SK-N-SH (cell line): ENCODE results near the gene RND2. TPM values are rescaled to one million over a fixed set of nuclear protein-coding genes. Genes with fewer than 3 reads are reported as not detected.

ENCODE experiments used
- CTCF ChIA-PET: fragments of 300-600, 350-600 bp; formaldehyde crosslinking; extraction: SDS; loops from one replicate; lab custom pipeline; 2021; lab: Yijun Ruan, JAX
- POLR2A ChIA-PET: fragments of 350-600 bp; sonication (Branson Sonifier 250); formaldehyde crosslinking; extraction: SDS; loops from one replicate; lab custom pipeline; 2020; ENCODE audit warnings: antibody characterized with exemption, inconsistent platforms; lab: Yijun Ruan, JAX
- DNase-seq: peaks from one replicate; pipeline ENCODE4 v3.0.0; 2012
- H2AFZ ChIP-seq: fragments of 200-600 bp; sonication (generic); 2 replicates; pipeline ENCODE4 v1.8.1; 2016; ENCODE audit warnings: antibody characterized with exemption, mild to moderate bottlenecking, low read depth
- H3F3A ChIP-seq: fragments of 200-600 bp; sonication (generic); replicated peaks from 2 replicates; pipeline ENCODE3; 2016; ENCODE audit warnings: antibody characterized with exemption, mild to moderate bottlenecking; ENCODE audit not compliant: insufficient read depth
- H3K27ac ChIP-seq, 2 experiments: fragments of 200-500 bp in 1 of 2; fragments of 200-600 bp in 1 of 2; sonication (Bioruptor generic) in 1 of 2; sonication (generic), shearing (Covaris generic) in 1 of 2; 2 replicates each; pipeline versions ENCODE4 v1.5.1 to v1.6.1; 2014 to 2016; ENCODE audit warnings: low read depth in 2 of 2, inconsistent platforms in 1 of 2, low read length in 1 of 2, mild to moderate bottlenecking in 1 of 2, mixed read lengths in 1 of 2
- H3K27me3 ChIP-seq: fragments of 200-600 bp; sonication (generic), shearing (Covaris generic); 2 replicates; pipeline ENCODE4 v1.6.1; 2016; ENCODE audit warnings: mixed run types; ENCODE audit not compliant: insufficient read depth
- H3K36me3 ChIP-seq, 2 experiments: fragments of 200-500 bp in 1 of 2; fragments of 200-600 bp in 1 of 2; sonication (Bioruptor generic) in 1 of 2; sonication (generic) in 1 of 2; replicated peaks in 1 of 2; 2 replicates each; pipeline versions ENCODE3 to v1.5.1; 2014 to 2016; ENCODE audit warnings: low read length in 1 of 2, mild to moderate bottlenecking in 1 of 2; ENCODE audit not compliant: insufficient read depth in 2 of 2, control insufficient read depth in 1 of 2
- H3K4me1 ChIP-seq, 2 experiments: fragments of 200-500 bp in 1 of 2; fragments of 200-600 bp in 1 of 2; sonication (Bioruptor generic) in 1 of 2; sonication (generic), shearing (Covaris generic) in 1 of 2; 2 replicates each; pipeline versions ENCODE4 v1.5.1 to v1.6.1; 2014 to 2016; ENCODE audit warnings: low read depth in 1 of 2, low read length in 1 of 2, mixed run types in 1 of 2; ENCODE audit not compliant: insufficient read depth in 2 of 2, control insufficient read depth in 1 of 2
- H3K4me2 ChIP-seq: fragments of 200-600 bp; sonication (generic), shearing (Covaris generic); 2 replicates; pipeline ENCODE4 v1.6.1; 2017; ENCODE audit warnings: mixed run types
- H3K4me3 ChIP-seq, 2 experiments: fragments of 200-500 bp in 1 of 2; fragments of 200-600 bp in 1 of 2; sonication (Bioruptor generic) in 1 of 2; sonication (generic), shearing (Covaris generic) in 1 of 2; 2 replicates each; pipeline versions ENCODE4 v1.5.1 to v1.8.1; 2014 to 2016; ENCODE audit warnings: low read depth in 2 of 2, inconsistent platforms in 1 of 2, low read length in 1 of 2, mild to moderate bottlenecking in 1 of 2, mixed read lengths in 1 of 2, moderate library complexity in 1 of 2
- H3K79me2 ChIP-seq: fragments of 200-600 bp; sonication (generic); 2 replicates; pipeline ENCODE4 v1.8.1; 2017; ENCODE audit warnings: mild to moderate bottlenecking; ENCODE audit not compliant: insufficient read depth
- H3K9ac ChIP-seq: fragments of 200-600 bp; sonication (generic); 2 replicates; pipeline ENCODE4 v1.6.1; 2017; ENCODE audit warnings: mixed run types
- H3K9me2 ChIP-seq: fragments of 200-600 bp; sonication (generic); 2 replicates; pipeline ENCODE4 v1.6.1; 2017; ENCODE audit warnings: mixed run types
- H3K9me3 ChIP-seq: fragments of 200-600 bp; sonication (generic); 2 replicates; pipeline ENCODE4 v1.6.1; 2017; ENCODE audit warnings: mixed run types, mild to moderate bottlenecking, moderate library complexity
- H4K20me1 ChIP-seq: fragments of 200-600 bp; sonication (generic); 2 replicates; pipeline ENCODE4 v1.6.1; 2017; ENCODE audit warnings: mild to moderate bottlenecking, mixed run types; ENCODE audit not compliant: insufficient read depth
- FOSL2 ChIP-seq: IDR thresholded peaks from 2 replicates; pipeline ENCODE4 v1.4.0; 2012; ENCODE audit warnings: low read depth, mild to moderate bottlenecking, moderate library complexity, borderline replicate concordance
- FOXJ3 ChIP-seq: sonication (generic); formaldehyde crosslinking; IDR thresholded peaks from 2 replicates; pipeline ENCODE4 v1.5.1; 2020; ENCODE audit warnings: mild to moderate bottlenecking, missing genetic modification reagents
- FOXM1 ChIP-seq: IDR thresholded peaks from 2 replicates; pipeline ENCODE4 v1.4.0; 2012; ENCODE audit warnings: low read depth, mild to moderate bottlenecking
- GATA2 ChIP-seq: sonication (generic); formaldehyde crosslinking; IDR thresholded peaks from 2 replicates; pipeline ENCODE4 v1.5.0; 2020; ENCODE audit warnings: mild to moderate bottlenecking, missing genetic modification reagents
- IRF3 ChIP-seq: fragments of 150-350 bp; IDR thresholded peaks from 2 replicates; pipeline ENCODE4 v1.6.1; 2016; ENCODE audit warnings: mild to moderate bottlenecking, low read depth, low read length
- MAX ChIP-seq: IDR thresholded peaks from 2 replicates; pipeline ENCODE4 v1.4.0; 2012; ENCODE audit warnings: low read depth
- MEF2A ChIP-seq: IDR thresholded peaks from 2 replicates; pipeline ENCODE4 v1.4.0; 2012; ENCODE audit warnings: low read depth, borderline replicate concordance
- NRF1 ChIP-seq: IDR thresholded peaks from 2 replicates; pipeline ENCODE4 v1.6.1; 2012; ENCODE audit warnings: low read depth, mild to moderate bottlenecking, low read length
- REST ChIP-seq: IDR thresholded peaks from 2 replicates; pipeline ENCODE4 v1.6.1; 2012; ENCODE audit warnings: mild to moderate bottlenecking, low read depth, low read length, moderate library complexity
- RFX5 ChIP-seq: IDR thresholded peaks from 2 replicates; pipeline ENCODE4 v1.6.1; 2012; ENCODE audit warnings: mild to moderate bottlenecking, improper control_type of control experiment, low read length
- RXRA ChIP-seq: IDR thresholded peaks from 2 replicates; pipeline ENCODE4 v1.4.0; 2012; ENCODE audit warnings: low read depth, mild to moderate bottlenecking, borderline replicate concordance
- SMC3 ChIP-seq: IDR thresholded peaks from 2 replicates; pipeline ENCODE4 v1.6.1; 2012; ENCODE audit warnings: low read depth, low read length, improper control_type of control experiment
- TAF1 ChIP-seq: IDR thresholded peaks from 2 replicates; pipeline ENCODE4 v1.6.1; 2012; ENCODE audit warnings: low read depth, mild to moderate bottlenecking, low read length, moderate library complexity, borderline replicate concordance
- TCF12 ChIP-seq: IDR thresholded peaks from 2 replicates; pipeline ENCODE4 v1.4.0; 2012
- USF1 ChIP-seq: IDR thresholded peaks from 2 replicates; pipeline ENCODE4 v1.4.0; 2012; ENCODE audit warnings: low read depth, borderline replicate concordance
- USF2 ChIP-seq: fragments of 150-350 bp; IDR thresholded peaks from 2 replicates; pipeline ENCODE4 v1.6.1; 2017; ENCODE audit warnings: antibody characterized with exemption, low read length, low read depth, borderline replicate concordance
- YY1 ChIP-seq: IDR thresholded peaks from 2 replicates; pipeline ENCODE4 v1.4.0; 2012; ENCODE audit warnings: low read depth, mild to moderate bottlenecking
- ZBTB33 ChIP-seq: IDR thresholded peaks from 2 replicates; pipeline ENCODE4 v1.4.0; 2012; ENCODE audit warnings: low read depth, borderline replicate concordance
- WGBS: methylation state at CpG from one replicate; pipeline ENCODE4 v1.1.6; 2017; ENCODE audit warnings: low lambda C conversion rate; 5-methylcytosine and 5-hydroxymethylcytosine counted together
- polyA plus RNA-seq, 3 experiments: library from polyadenylated mRNA; depleted of rRNA; stranded (reverse); fragments of >200 nt; gene quantifications; 2 replicates each; pipeline ENCODE4 v1.2.3, GENCODE V29; 2012

Gene RND2
- polyA plus RNA-seq, 1 of the 3 experiments (the other 2 are of a cell fraction), result 8.9 TPM

- TF ChIP-seq USF2, result no peak
- TF ChIP-seq GATA2 (CRISPR knock-in tag), result no peak
- TF ChIP-seq FOXJ3 (CRISPR knock-in tag), result no peak
- no peak for TF ChIP-seq SMC3
- TF ChIP-seq USF1, result no peak
- no peak for TF ChIP-seq FOXM1
These were observed 14.6 kb downstream of the RND2 start (continued) for GRCh38 chr17:43039646-43040045.

GRCh38 chr17:43040655-43041054, 15.6 kb downstream of the RND2 start:
- Histone ChIP-seq H3K9ac (no peak overlapping the region), H3K36me3 (no peaks in the 10 kb centered on the region), H3K4me1 (peaks cover 0 to 5% of the 10 kb centered on the region in 2 experiments; a peak in 1 of 4 replicates), H3F3A (no peaks in the 10 kb centered on the region), H3K4me3 (no peak overlapping the region), H3K9me3 (no peaks in the 10 kb centered on the region), H3K9me2 (no peaks in the 10 kb centered on the region), H3K79me2 (no peaks in the 10 kb centered on the region), H3K4me2 (no peak overlapping the region), H3K27me3 (no peaks in the 10 kb centered on the region), H2AFZ (no peak overlapping the region), H3K27ac (no peak overlapping the region; a peak in 1 of 4 replicates), H4K20me1 (no peaks in the 10 kb centered on the region)
- WGBS, result 83% methylated on average over 2 of the region's 2 CpGs
- ChIA-PET POLR2A (interaction anchor here (1.0 kb wide), 1 partner anchor 16 kb away, joined by 3 read pairs; no protein-coding TSS in a partner anchor), CTCF (interaction anchor here (1.1 kb wide), 1 partner anchor 16 kb away, joined by 3 read pairs; no protein-coding TSS in a partner anchor)
- DNase-seq, result no peak
- TF ChIP-seq SMC3, result no peak
- no peak for TF ChIP-seq RFX5
- no peak for TF ChIP-seq MAX
- TF ChIP-seq TAF1, result no peak
- TF ChIP-seq RXRA, result no peak
- no peak for TF ChIP-seq YY1
- TF ChIP-seq MEF2A, result no peak
- no peak for TF ChIP-seq TCF12
- no peak for TF ChIP-seq ZBTB33
- TF ChIP-seq REST, result no peak
- TF ChIP-seq NRF1, result no peak
- TF ChIP-seq FOSL2, result no peak
- TF ChIP-seq IRF3, result no peak
